DND-41 (cell line): Measurements from ENCODE around the gene HCRTR1.

Experiments used
- ATAC-seq: fragments of 200-7000 bp; cut with Tn5 transposase; 3 replicates; pipeline ENCODE4 v1.9.1; 2021; ENCODE audit warnings: low read depth; ENCODE audit not compliant: insufficient read depth
- DNase-seq: peaks from one replicate; pipeline ENCODE4 v3.0.0-alpha.2; 2020
- H2AFZ ChIP-seq: 2 replicates; pipeline ENCODE4 v1.6.0; 2012; ENCODE audit warnings: low read depth, low read length
- H3K27ac ChIP-seq: 2 replicates; pipeline ENCODE4 v1.5.1; 2012; ENCODE audit warnings: low read length, inconsistent platforms
- H3K27me3 ChIP-seq: fragments of 200-600 bp; sonication (generic); 2 replicates; pipeline ENCODE4 v1.6.0; 2012; ENCODE audit warnings: low read length, mild to moderate bottlenecking, inconsistent platforms; ENCODE audit not compliant: insufficient read depth, poor library complexity
- H3K36me3 ChIP-seq: 2 replicates; pipeline ENCODE4 v1.5.1; 2012; ENCODE audit warnings: low read length, inconsistent platforms; ENCODE audit not compliant: insufficient read depth
- H3K4me1 ChIP-seq: 2 replicates; pipeline ENCODE4 v1.5.1; 2012; ENCODE audit warnings: mild to moderate bottlenecking, low read length; ENCODE audit not compliant: insufficient read depth
- H3K4me2 ChIP-seq: 2 replicates; pipeline ENCODE4 v1.6.0; 2012; ENCODE audit warnings: mild to moderate bottlenecking, moderate library complexity, low read length, inconsistent platforms; ENCODE audit not compliant: insufficient read depth
- H3K4me3 ChIP-seq, 2 experiments: fragments of 200-600 bp in 1 of 2; shearing (Covaris generic) in 1 of 2; 2 replicates each; pipeline ENCODE4 v1.5.1; 2012 to 2016; ENCODE audit warnings: inconsistent platforms in 2 of 2, low read length in 2 of 2, mild to moderate bottlenecking in 2 of 2, low read depth in 1 of 2, moderate library complexity in 1 of 2
- H3K79me2 ChIP-seq: 2 replicates; pipeline ENCODE4 v1.6.0; 2012; ENCODE audit warnings: low read length, inconsistent platforms; ENCODE audit not compliant: insufficient read depth
- H3K9ac ChIP-seq: 2 replicates; pipeline ENCODE4 v1.6.0; 2012; ENCODE audit warnings: low read depth, mild to moderate bottlenecking, inconsistent platforms, low read length, moderate library complexity
- H3K9me3 ChIP-seq: 2 replicates; pipeline ENCODE4 v1.5.1; 2012; ENCODE audit warnings: low read length, moderate library complexity, mild to moderate bottlenecking, inconsistent platforms; ENCODE audit not compliant: insufficient read depth, severe bottlenecking
- H4K20me1 ChIP-seq: 2 replicates; pipeline ENCODE4 v1.6.0; 2012; ENCODE audit warnings: low read length; ENCODE audit not compliant: insufficient read depth
- EZH2 ChIP-seq: IDR thresholded peaks from 3 replicates; pipeline ENCODE4 v1.6.1; 2012; ENCODE audit warnings: borderline replicate concordance, low read depth, mild to moderate bottlenecking, moderate library complexity, low read length, inconsistent platforms; ENCODE audit not compliant: severe bottlenecking
- TF ChIP-seq, protein P1 (sequence below): IDR thresholded peaks from 2 replicates; pipeline ENCODE4 v1.5.1; 2012; ENCODE audit warnings: borderline replicate concordance, low read length, moderate library complexity, mild to moderate bottlenecking; ENCODE audit not compliant: poor library complexity, severe bottlenecking; ENCODE audit errors: extremely low read depth

HCRTR1 gene

DNA sequence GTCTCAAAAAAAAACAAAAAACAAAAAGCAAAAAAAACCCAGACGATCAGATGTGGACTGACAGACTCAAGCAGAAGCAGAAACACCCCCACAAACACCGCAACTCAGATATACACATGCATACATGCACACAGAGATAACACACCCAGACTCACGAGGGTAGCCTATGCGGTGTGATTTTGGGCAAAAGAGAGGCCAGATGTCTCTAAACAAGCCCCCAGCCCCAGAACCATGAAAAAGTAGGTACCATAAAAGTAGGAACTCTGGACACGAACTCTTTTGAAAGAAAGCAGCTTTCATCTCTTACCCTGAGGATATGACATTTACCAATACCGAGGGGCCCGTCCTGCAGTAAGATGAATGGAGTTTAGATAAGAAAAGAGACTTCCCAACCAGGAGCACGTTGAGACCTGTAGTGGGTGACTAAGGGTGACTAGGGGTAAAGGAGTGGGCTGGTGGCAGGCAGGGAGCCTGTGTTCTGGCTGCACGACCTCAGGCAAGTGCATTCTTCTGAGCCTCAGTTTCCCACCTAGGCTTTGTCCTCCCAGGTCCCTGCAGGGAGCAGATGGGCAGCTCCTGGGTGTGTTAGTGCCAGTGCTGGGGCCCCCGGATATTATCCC lies 42.6 kb upstream of the HCRTR1 start:
- Histone ChIP-seq H3K36me3 (no peaks in the 10 kb centered on the region), H3K27me3 (no peaks in the 10 kb centered on the region), H3K4me2 (no peak overlapping the region), H3K9ac (no peak overlapping the region), H3K4me3 (no peak overlapping the region), H2AFZ (no peak overlapping the region), H4K20me1 (no peaks in the 10 kb centered on the region), H3K79me2 (no peaks in the 10 kb centered on the region), H3K27ac (no peak overlapping the region), H3K9me3 (no peaks in the 10 kb centered on the region), H3K4me1 (no peaks in the 10 kb centered on the region)
- TF ChIP-seq, protein P1, sequence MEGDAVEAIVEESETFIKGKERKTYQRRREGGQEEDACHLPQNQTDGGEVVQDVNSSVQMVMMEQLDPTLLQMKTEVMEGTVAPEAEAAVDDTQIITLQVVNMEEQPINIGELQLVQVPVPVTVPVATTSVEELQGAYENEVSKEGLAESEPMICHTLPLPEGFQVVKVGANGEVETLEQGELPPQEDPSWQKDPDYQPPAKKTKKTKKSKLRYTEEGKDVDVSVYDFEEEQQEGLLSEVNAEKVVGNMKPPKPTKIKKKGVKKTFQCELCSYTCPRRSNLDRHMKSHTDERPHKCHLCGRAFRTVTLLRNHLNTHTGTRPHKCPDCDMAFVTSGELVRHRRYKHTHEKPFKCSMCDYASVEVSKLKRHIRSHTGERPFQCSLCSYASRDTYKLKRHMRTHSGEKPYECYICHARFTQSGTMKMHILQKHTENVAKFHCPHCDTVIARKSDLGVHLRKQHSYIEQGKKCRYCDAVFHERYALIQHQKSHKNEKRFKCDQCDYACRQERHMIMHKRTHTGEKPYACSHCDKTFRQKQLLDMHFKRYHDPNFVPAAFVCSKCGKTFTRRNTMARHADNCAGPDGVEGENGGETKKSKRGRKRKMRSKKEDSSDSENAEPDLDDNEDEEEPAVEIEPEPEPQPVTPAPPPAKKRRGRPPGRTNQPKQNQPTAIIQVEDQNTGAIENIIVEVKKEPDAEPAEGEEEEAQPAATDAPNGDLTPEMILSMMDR: no peak
- no peak for TF ChIP-seq EZH2
- no peak for DNase-seq
- ATAC-seq: no peak

DNA sequence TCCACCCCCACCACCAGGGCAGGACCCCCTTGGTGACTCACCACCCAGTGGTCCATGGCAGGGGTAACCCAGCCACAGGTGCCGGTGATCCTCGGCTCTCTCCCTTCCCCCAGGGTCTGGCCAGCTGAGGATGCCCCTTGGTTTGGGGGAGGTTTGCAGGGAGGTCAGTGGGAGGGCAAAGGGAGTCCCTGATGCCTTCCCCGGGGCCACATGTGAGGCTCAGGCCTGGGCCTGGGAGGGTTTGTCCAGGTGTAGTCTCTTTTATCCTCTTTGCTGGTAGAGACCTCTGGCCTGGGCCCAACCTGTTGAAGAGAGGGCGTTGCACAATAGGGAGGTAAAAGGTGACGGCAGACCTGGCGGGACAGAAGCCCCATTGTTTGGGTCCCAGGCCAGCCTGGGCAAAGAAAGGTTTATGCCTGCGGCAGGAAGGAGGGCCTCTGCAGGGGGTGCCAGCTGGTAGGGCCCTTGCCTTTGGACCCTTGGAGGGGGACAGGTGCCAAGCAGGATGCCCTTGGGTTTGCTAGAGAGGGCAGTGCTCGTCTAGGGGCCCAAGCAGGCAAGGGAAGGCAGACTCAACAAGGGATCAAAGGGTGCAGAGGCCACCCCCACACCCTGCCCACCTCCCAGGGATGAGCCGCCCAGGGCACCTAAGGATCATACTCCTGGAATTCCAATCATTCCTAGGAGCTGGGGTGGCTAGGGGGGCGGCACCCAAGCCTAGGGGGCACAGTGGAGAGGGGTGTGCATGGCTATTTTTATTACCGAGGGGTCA lies 41.9 kb upstream of the HCRTR1 start:
- no peak for TF ChIP-seq EZH2
- TF ChIP-seq, protein P1: no peak
- DNase-seq (no peak), ATAC-seq (no peak)
- Histone ChIP-seq H3K36me3 (no peaks in the 10 kb centered on the region), H3K79me2 (no peaks in the 10 kb centered on the region), H3K4me3 (no peak overlapping the region), H3K9ac (no peak overlapping the region), H4K20me1 (no peaks in the 10 kb centered on the region), H3K4me1 (no peaks in the 10 kb centered on the region), H3K27ac (no peak overlapping the region), H3K27me3 (no peaks in the 10 kb centered on the region), H2AFZ (no peak overlapping the region), H3K9me3 (no peaks in the 10 kb centered on the region), H3K4me2 (no peak overlapping the region)

DNA sequence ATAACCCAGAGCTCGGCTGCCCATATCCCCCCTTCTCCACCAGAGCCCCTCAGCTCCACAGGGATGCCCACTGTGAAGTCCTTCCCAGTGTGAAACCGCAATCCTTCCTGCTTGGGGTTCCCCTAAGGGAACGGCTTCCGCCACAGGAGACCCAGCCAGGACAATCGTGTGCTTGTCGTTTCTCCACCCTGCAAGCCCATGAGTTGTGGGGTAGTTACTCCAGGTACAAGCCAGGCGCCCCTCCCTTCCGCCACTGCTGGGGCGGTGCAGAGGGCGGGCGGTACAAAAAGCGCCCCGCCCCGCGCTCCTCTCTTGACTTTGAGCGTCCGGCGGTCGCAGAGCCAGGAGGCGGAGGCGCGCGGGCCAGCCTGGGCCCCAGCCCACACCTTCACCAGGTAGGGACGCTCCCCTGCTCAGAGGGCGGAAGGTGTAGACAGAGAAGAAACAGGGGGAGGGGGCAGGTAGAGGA lies 41.3 kb upstream of the HCRTR1 start, which contains the start of gene TINAGL1:
Gene TINAGL1 (plus strand): TSS at position 315 of the 469 bp plus-strand sequence. CDS start 634 bp downstream, outside the sequence.
- no peak within 1 kb of the TSS for H3K4me2 ChIP-seq
- no peaks in the 10 kb centered on the region for H3K27me3 ChIP-seq
- H4K20me1 ChIP-seq: no peaks in the 10 kb centered on the region
- no peaks in the 10 kb centered on the region for H3K9me3 ChIP-seq
- TF ChIP-seq, protein P1: no peak
- TF ChIP-seq EZH2: no peak
- no peak within 1 kb of the TSS for H2AFZ ChIP-seq
- no peaks in the 10 kb centered on the region for H3K36me3 ChIP-seq
- H3K27ac ChIP-seq: no peak within 1 kb of the TSS
- H3K9ac ChIP-seq: no peak within 1 kb of the TSS
- H3K79me2 ChIP-seq: no peaks in the 10 kb centered on the region
- DNase-seq: no peak
- no peaks in the 10 kb centered on the region for H3K4me1 ChIP-seq
- H3K4me3 ChIP-seq: no peak within 1 kb of the TSS
- no peak for ATAC-seq
